GM10266 (cell line): ENCODE data around the gene GUCY1B1.

Source experiments
- DNase-seq: peaks from one replicate; pipeline ENCODE4 v3.0.0; 2012; ENCODE audit errors: extremely low spot score
- TF ChIP-seq, protein P1 (sequence below): IDR thresholded peaks from 2 replicates; pipeline ENCODE4 v1.5.1; 2012; ENCODE audit warnings: mild to moderate bottlenecking, low read depth; ENCODE audit not compliant: control insufficient read depth, insufficient read depth; ENCODE audit errors: missing control alignments

GUCY1B1 gene

DNA sequence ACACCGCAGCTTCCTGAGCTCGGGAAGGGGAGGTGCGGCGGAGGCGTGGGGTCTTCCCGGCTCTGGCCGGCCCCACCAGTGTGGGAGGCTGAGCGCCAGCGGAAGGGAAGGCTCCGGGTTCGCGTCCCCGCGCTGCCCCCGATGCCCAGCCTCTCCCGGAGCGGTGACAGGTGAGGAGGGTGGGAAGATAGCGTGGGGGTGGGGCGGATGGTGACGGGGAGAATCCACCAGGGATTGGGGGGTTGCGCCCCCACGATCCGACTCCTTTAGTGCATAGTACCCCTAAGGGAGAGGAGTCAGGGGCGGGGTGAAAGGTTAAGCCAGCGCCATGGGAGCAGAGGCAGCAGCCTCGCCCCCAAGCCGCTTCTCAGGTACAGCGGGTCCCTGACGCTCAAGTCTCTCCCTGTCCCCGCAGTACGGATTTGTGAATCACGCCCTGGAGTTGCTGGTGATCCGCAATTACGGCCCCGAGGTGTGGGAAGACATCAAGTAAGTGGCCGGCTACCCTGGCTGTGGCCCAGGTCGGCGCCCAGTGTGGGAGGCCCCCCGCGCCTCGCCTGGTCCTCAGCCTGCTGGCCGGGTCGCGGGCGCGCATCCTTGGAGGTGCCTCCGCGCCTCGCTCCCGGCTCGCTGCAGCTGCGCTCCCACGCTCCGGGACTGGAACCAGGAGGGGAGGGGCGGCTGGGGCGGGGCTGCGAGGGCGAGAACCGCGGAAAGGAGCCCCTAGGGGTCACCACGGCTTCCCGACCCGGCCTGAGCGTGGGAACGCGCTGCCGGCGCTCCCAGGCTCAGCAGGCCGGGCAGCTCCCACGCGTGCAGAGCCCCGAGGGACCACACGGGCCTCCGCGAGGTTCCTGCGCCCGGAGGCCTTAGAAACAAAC is 791 bp downstream of the GUCY1B1 start:
- DNase-seq, result peak; percentile 72
- TF ChIP-seq, protein P1, sequence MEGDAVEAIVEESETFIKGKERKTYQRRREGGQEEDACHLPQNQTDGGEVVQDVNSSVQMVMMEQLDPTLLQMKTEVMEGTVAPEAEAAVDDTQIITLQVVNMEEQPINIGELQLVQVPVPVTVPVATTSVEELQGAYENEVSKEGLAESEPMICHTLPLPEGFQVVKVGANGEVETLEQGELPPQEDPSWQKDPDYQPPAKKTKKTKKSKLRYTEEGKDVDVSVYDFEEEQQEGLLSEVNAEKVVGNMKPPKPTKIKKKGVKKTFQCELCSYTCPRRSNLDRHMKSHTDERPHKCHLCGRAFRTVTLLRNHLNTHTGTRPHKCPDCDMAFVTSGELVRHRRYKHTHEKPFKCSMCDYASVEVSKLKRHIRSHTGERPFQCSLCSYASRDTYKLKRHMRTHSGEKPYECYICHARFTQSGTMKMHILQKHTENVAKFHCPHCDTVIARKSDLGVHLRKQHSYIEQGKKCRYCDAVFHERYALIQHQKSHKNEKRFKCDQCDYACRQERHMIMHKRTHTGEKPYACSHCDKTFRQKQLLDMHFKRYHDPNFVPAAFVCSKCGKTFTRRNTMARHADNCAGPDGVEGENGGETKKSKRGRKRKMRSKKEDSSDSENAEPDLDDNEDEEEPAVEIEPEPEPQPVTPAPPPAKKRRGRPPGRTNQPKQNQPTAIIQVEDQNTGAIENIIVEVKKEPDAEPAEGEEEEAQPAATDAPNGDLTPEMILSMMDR, result no peak

DNA sequence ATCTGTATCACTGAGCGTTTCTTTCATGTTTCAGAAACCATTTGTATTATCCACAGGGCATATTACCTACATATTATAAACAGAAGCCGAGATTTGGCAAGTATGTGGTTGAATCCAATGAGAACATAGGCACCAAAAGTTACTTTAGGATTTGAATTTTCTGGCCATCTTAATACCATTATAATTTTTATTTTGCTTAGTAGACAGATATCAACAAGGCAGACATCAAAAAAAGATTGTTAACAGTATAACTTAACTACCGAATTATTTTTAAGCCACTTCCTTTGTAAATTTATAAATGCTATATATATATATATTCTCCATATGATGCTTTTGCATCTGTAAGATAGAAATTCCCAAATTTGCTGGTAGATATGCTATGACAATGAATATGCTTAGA is 2.2 kb downstream of the GUCY1B1 start:
- TF ChIP-seq, protein P1, result no peak
- DNase-seq, result no peak

DNA sequence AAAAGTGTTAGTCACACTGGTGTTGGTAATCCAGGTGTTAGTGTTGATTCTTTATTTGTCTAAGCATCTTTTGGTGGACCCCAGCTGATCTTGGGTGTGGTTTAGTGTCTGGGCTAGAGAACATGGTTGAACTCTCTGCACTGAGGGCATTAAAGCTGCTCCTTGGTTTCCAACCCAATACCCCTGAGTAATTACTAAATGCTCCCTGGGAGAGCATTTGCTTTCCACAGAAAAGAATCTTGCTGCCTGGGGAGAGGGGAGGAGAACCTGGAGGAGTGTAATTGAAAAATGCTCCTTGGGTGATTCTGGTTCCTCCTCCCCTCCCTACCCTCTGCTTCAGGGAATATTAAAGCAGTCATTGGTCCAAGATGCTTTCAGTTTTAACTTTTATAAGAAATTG is 3.1 kb downstream of the GUCY1B1 start:
- TF ChIP-seq, protein P1, result no peak
- DNase-seq, result no peak

DNA sequence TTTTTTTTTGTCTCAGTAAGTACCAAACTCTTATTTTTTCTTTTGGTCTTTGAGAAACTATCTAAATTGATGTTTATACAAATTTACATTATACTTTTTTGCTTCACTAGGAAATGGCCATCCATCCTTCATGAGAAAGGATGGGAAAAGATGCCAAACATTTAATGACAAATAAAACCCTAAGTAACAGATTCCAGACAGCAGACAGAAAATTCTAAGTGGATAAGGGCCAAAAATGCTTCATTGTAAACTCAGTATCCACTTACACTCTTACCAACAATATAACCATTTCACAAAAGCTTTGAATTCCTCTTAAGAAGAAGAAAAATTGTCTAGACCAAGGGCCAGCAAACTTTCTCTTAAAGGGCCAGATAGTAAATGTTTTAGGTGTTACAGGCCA is 3.5 kb downstream of the GUCY1B1 start:
- TF ChIP-seq, protein P1, result no peak
- DNase-seq, result no peak

DNA sequence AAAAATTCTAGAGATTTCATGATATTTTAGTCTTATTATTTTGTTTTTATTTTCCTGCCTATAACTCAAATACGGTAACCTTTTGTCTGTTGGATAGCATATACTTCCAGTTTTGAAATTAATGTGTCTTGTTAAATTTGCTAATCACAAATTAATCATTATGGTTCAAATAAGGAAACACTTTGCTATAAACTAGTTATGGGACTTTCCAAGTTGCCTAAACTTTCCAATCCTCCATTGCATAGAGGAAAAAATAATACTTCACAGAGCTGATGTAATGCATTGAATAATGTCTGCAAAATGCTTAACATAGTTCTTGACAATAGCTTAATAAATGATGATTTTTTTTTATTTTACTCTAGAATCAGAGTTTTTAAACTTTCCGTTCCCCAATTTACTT is 4.7 kb downstream of the GUCY1B1 start:
- no peak for DNase-seq
- TF ChIP-seq, protein P1, result no peak

DNA sequence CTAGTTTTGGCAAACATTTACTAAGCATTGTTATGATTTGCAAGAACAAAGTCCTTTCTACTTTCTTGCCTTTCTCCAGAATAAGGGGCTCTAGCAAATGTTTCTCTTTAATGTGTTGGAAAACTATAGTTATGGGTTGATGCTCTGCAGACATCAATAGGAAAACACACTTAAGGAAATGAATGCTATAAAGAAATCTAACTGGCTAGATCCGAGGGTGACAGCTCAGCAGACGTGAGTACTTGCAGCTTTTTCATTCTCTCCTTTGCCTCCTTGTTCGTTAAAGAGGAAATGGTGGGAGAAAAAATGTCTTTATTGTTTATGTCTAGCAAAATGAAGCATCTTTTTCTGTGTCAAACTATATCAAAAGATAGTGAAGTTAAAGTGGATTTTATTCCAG is 6.3 kb downstream of the GUCY1B1 start:
- no peak for DNase-seq
- TF ChIP-seq, protein P1, result no peak

DNA sequence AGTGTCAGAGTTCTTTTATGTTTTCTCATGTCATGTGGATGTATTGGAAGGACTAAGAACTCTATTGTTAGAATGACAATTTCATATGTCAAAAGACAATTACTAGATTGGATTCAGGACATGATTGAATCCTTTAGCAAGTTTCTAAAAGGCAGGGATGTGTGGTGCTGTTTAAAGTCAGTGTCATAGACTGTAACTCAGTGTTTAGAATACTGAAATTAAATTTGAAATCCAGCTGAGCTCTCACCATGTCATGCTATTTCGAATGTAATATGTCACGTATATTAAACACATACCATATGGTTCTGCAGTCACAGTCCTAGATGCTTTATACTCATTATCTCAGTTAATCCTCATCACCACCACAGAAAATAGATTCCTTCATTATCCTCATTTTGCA is 7.8 kb downstream of the GUCY1B1 start:
- TF ChIP-seq, protein P1, result no peak
- DNase-seq, result no peak
